Neutrophil (primary cell): ENCODE results near the gene BMP10.
A peak's percentile ranks its signal among the peaks of the same experiment; 100 is the strongest.

Source experiments
- H3K27ac ChIP-seq: fragments of 200-600 bp; sonication (generic); 2 replicates; pipeline ENCODE4 v1.5.1; 2016; ENCODE audit warnings: mild to moderate bottlenecking, moderate library complexity
- H3K27me3 ChIP-seq: fragments of 200-600 bp; sonication (generic); 2 replicates; pipeline ENCODE4 v1.6.0; 2016; ENCODE audit warnings: mild to moderate bottlenecking
- H3K36me3 ChIP-seq: fragments of 200-600 bp; sonication (generic); 2 replicates; pipeline ENCODE4 v1.5.1; 2017
- H3K4me1 ChIP-seq, 2 experiments: fragments of 200-600 bp in 1 of 2; sonication (generic) in 1 of 2; 1 replicate in 1 of 2; 2 replicates in 1 of 2; pipeline versions ENCODE4 v1.5.1 to v1.6.1; 2013 to 2016; ENCODE audit warnings: low read depth in 1 of 2, low read length in 1 of 2, mild to moderate bottlenecking in 1 of 2, moderate library complexity in 1 of 2; ENCODE audit not compliant: control insufficient read depth in 1 of 2, insufficient read depth in 1 of 2
- H3K4me3 ChIP-seq, 2 experiments: fragments of 200-600 bp in 1 of 2; sonication (generic) in 1 of 2; 1 replicate in 1 of 2; 2 replicates in 1 of 2; pipeline ENCODE4 v1.5.1; 2013 to 2016; ENCODE audit warnings: low read depth in 1 of 2, low read length in 1 of 2, mild to moderate bottlenecking in 1 of 2, moderate library complexity in 1 of 2
- H3K9me3 ChIP-seq: fragments of 200-600 bp; sonication (generic); 2 replicates; pipeline ENCODE4 v1.5.1; 2016
- TF ChIP-seq, protein P1 (sequence below): fragments of 200-600 bp; sonication (generic); IDR thresholded peaks from 2 replicates; pipeline ENCODE4 v1.5.1; 2016; ENCODE audit warnings: antibody characterized with exemption

BMP10 gene

DNA sequence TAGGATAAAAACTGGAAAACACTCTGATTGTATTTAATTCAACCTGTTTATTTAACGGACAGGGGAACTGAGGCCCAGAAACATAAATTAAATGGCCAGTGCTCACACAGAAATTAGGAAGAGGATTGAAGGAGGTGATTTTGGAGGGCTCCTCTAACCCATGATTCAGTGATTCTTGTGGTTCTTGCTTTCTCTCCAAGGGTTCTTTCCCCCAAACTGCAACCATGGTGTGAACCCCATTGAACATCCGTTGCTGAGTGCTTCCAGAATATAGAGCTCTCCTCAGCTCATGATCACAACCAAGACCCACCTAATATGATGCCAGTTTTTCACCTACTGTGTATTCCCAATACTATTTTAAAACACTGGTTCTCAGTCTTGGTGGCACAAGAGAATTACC is 41.4 kb downstream of the BMP10 start:
- Histone ChIP-seq H3K36me3 (peaks cover 37% of the 10 kb centered on the region), H3K4me1 (peaks cover 72 to 74% of the 10 kb centered on the region in 2 experiments), H3K27me3 (no peaks in the 10 kb centered on the region), H3K4me3 (peak overlapping the region; percentile 28 to 52), H3K9me3 (no peaks in the 10 kb centered on the region), H3K27ac (peak overlapping the region; percentile 98)
- TF ChIP-seq, protein P1, sequence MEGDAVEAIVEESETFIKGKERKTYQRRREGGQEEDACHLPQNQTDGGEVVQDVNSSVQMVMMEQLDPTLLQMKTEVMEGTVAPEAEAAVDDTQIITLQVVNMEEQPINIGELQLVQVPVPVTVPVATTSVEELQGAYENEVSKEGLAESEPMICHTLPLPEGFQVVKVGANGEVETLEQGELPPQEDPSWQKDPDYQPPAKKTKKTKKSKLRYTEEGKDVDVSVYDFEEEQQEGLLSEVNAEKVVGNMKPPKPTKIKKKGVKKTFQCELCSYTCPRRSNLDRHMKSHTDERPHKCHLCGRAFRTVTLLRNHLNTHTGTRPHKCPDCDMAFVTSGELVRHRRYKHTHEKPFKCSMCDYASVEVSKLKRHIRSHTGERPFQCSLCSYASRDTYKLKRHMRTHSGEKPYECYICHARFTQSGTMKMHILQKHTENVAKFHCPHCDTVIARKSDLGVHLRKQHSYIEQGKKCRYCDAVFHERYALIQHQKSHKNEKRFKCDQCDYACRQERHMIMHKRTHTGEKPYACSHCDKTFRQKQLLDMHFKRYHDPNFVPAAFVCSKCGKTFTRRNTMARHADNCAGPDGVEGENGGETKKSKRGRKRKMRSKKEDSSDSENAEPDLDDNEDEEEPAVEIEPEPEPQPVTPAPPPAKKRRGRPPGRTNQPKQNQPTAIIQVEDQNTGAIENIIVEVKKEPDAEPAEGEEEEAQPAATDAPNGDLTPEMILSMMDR: no peak

DNA sequence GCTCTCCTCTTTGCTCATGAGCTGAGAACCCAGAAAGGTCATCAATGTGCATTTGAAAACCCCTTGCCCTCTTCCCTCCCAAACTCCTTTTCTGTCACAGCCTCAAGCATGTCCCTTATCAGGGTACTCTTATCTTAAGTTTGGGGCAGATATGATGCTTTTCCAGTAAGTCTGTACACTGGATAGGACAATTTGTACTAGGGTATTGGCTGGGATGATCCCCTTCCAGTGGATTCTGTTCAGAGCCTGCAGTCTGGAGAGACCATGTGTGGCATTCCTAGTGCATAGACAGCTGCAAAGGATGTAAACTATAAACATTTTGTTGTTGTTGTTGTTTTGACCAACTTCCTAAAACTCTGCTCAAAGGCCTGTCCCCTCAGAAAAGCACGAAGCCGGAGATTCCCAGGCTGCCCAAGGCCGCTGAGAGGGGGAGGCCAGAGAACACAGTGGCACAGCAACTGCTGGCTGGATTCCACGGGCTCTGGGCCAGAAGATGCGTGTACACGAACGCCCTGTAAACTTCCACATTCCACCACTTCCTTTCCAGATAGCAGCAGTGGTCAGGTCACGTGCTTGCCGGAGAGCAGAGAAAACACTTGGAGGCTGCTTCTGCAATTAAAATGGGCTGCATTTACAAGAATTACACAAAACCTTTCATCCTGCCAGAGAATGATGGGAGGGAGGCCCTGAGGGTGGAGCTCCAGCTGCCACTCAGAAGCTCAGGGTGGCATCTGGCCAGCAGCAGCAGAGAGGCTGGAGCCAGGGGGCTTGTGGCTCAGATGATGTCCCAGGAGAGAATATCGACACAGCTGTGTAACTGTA is 42.1 kb downstream of the BMP10 start:
- H3K27ac ChIP-seq: peak overlapping the region; percentile 98

DNA sequence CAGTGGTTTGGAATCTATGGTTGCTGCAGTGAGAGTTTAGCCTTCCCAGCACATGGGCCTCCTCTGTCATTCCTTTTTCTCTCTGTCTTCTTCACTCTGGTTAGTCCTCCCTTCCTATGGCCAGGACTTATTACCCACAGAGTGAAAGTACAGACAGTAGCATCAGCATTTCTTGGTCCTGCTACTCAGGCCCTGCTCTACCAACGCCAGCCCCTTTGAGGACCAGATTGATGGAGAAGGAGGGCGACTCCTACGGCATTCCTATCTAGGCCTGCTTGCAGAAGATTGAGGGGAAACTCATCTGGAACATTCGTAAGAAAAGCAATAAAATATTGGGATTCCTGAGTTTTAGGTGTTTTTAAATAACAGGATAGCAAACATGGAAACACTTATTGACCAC is 43.5 kb downstream of the BMP10 start:
- Histone ChIP-seq H3K27me3 (no peaks in the 10 kb centered on the region), H3K4me1 (peaks cover 51 to 53% of the 10 kb centered on the region in 2 experiments), H3K9me3 (no peaks in the 10 kb centered on the region), H3K27ac (peak overlapping the region; percentile 98), H3K36me3 (peaks cover 58% of the 10 kb centered on the region), H3K4me3 (no peak overlapping the region)
- TF ChIP-seq, protein P1: no peak

More for the DNA sequence above, 42.1 kb downstream of the BMP10 start:
- Histone ChIP-seq H3K27me3 (no peaks in the 10 kb centered on the region), H3K9me3 (no peaks in the 10 kb centered on the region), H3K4me1 (peaks cover 65 to 67% of the 10 kb centered on the region in 2 experiments), H3K36me3 (peaks cover 44% of the 10 kb centered on the region), H3K4me3 (peak overlapping the region; percentile 28 to 52)
- TF ChIP-seq, protein P1: peak; percentile 71

DNA sequence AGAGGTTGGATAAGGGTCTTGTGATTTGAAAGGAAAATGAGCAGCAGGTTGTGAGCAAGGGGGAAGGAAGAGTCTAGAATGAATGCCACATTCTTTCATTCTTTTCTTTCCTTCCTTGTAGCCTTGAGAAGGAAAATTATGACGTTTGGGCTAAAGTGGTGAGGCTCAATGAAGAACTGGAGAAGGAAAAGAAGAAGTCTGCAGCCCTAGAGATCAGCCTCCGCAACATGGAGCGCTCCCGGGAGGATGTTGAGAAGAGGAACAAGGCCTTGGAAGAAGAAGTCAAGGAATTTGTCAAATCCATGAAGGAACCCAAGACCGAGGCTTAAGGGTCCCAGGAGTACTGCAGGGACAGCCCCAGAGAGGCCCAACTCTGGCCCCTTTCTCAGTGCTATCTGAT is 45.3 kb downstream of the BMP10 start:
- no peak overlapping the region for H3K4me3 ChIP-seq
- no peaks in the 10 kb centered on the region for H3K27me3 ChIP-seq
- TF ChIP-seq, protein P1: no peak
- peaks cover 33 to 35% of the 10 kb centered on the region in 2 experiments for H3K4me1 ChIP-seq
- H3K27ac ChIP-seq: peak overlapping the region; percentile 98
- H3K36me3 ChIP-seq: peaks cover 76% of the 10 kb centered on the region
- H3K9me3 ChIP-seq: peaks cover 3% of the 10 kb centered on the region

DNA sequence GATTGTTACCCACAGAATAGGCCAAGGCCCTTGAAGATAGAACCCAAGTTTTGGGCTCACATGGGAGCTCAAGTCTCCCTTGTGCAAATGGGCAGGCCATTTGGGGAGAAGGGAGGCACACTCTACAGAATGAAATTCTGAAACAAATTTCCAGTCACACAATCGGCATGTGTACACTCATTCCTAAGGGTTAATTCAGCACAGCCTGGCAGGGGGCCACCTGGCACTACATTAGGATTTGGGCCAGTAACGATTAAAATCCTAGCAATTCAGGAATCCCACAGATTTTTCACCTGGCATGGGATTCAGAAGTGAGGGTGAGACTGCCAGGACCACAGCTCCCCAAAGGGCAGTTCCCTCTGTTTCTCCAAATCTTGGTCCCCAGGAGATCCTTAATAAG is 46.4 kb downstream of the BMP10 start:
- Histone ChIP-seq H3K4me1 (peaks cover 22 to 24% of the 10 kb centered on the region in 2 experiments), H3K27ac (peak overlapping the region; percentile 98), H3K27me3 (no peaks in the 10 kb centered on the region), H3K4me3 (no peak overlapping the region), H3K9me3 (peaks cover 3% of the 10 kb centered on the region), H3K36me3 (peaks cover 86% of the 10 kb centered on the region)
- TF ChIP-seq, protein P1: no peak
